ENCODE results near the gene SPAG6.

The SPAG6 gene

DNA sequence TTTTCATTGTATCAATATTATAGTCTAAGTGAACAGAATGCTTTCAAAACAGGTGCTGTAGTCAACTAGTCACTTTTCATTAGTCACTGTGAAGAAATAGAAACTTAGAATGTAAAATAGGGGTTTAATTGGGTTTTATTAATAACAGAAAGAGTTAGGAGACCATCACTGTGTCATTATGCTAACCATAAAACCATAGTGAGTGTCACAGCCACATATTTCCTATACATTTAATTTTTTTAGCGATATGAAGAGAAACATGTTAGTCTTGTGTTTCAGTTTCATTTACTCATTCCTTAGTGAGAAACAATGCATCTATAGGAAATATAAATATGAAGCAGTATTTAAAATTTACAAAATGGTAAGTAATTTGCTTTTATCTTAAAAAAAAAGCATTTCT lies 22.2 kb downstream of the SPAG6 start:
- no peak overlapping the region for H3K4me3 ChIP-seq (ENCODE audit: low read depth, low read length)
- TF ChIP-seq, protein P1, sequence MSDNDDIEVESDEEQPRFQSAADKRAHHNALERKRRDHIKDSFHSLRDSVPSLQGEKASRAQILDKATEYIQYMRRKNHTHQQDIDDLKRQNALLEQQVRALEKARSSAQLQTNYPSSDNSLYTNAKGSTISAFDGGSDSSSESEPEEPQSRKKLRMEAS (IDR thresholded peaks at IDR 0.05; ENCODE audit: low read depth, low read length): no peak
- TF ChIP-seq POLR2A (IDR thresholded peaks at IDR 0.05; ENCODE audit: extremely low read depth, insufficient read length) (no peak), CTCF (IDR thresholded peaks at IDR 0.05; ENCODE audit: low read depth, low read length) (no peak), MYC (IDR thresholded peaks at IDR 0.05; ENCODE audit: low read depth, low read length) (no peak)
- no peak for DNase-seq (ENCODE audit: low read depth)

DNA sequence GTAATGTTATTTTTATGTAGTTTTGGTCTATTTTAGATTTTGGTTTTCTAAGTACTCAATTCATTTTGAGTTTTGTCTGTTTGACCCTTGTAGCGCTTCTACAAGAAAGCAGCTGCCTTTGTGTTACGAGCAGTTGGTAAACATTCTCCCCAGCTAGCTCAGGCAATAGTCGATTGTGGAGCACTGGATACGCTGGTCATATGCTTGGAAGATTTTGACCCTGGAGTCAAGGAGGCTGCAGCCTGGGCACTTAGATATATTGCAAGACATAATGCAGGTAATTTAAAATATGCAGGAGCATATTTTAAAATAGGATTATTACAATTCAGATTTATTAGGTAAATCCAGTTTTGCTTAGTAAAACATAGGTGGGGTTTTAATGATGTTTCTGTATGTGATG lies 23.1 kb downstream of the SPAG6 start:
- TF ChIP-seq POLR2A (IDR thresholded peaks at IDR 0.05; ENCODE audit: extremely low read depth, insufficient read length) (no peak), CTCF (IDR thresholded peaks at IDR 0.05; ENCODE audit: low read depth, low read length) (no peak), MYC (IDR thresholded peaks at IDR 0.05; ENCODE audit: low read depth, low read length) (no peak)
- TF ChIP-seq, protein P1 (IDR thresholded peaks at IDR 0.05; ENCODE audit: low read depth, low read length): no peak
- no peak for DNase-seq (ENCODE audit: low read depth)
- H3K4me3 ChIP-seq (ENCODE audit: low read depth, low read length): no peak overlapping the region

GRCh38 chr10:22368981-22369380 lies 23.7 kb downstream of the SPAG6 start:
- no peak overlapping the region for H3K4me3 ChIP-seq (ENCODE audit: low read depth, low read length)
- no peak for DNase-seq (ENCODE audit: low read depth)
- TF ChIP-seq MYC (IDR thresholded peaks at IDR 0.05; ENCODE audit: low read depth, low read length) (no peak), POLR2A (IDR thresholded peaks at IDR 0.05; ENCODE audit: extremely low read depth, insufficient read length) (no peak), CTCF (IDR thresholded peaks at IDR 0.05; ENCODE audit: low read depth, low read length) (no peak)
- TF ChIP-seq, protein P1 (IDR thresholded peaks at IDR 0.05; ENCODE audit: low read depth, low read length): no peak

DNA sequence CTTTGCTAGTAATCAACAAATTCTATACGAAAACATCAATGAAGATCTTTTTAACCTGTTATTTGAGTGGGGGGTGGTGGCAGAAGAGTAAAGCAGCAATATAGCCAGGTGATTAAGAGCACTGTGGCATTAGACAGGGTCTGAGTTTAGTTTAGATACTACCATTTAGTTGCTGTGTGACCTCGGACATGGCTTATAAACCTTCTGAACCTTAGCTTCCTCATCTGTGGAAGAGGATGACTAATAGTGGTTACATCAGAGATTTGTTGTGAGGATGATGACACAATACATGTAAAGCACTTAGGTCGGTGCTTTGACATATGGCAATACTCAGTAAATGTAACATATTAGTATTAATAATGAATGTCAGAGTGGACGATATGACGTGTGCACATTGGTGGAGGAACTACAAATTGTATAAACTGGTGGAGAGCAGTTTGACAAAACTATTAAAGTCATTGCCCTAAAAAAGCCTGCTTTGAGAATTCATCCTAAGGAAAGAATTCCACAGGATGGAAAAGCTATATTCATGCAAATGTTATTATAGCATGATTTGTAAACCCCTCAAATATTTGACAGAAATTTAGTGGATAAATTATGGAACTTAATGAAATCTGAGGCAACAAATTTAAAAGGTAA lies 24.3 kb downstream of the SPAG6 start:
- no peak overlapping the region for H3K4me3 ChIP-seq (ENCODE audit: low read depth, low read length)
- peak; percentile 71 for DNase-seq (ENCODE audit: low read depth)
- TF ChIP-seq POLR2A (IDR thresholded peaks at IDR 0.05; ENCODE audit: extremely low read depth, insufficient read length) (no peak), MYC (IDR thresholded peaks at IDR 0.05; ENCODE audit: low read depth, low read length) (no peak), CTCF (IDR thresholded peaks at IDR 0.05; ENCODE audit: low read depth, low read length) (no peak)
- TF ChIP-seq, protein P1 (IDR thresholded peaks at IDR 0.05; ENCODE audit: low read depth, low read length): no peak

- DNase-seq (ENCODE audit: low read depth): no peak
- TF ChIP-seq, protein P1 (IDR thresholded peaks at IDR 0.05; ENCODE audit: low read depth, low read length): no peak
- TF ChIP-seq MYC (IDR thresholded peaks at IDR 0.05; ENCODE audit: low read depth, low read length) (no peak), CTCF (IDR thresholded peaks at IDR 0.05; ENCODE audit: low read depth, low read length) (no peak), POLR2A (IDR thresholded peaks at IDR 0.05; ENCODE audit: extremely low read depth, insufficient read length) (no peak)
- H3K4me3 ChIP-seq (ENCODE audit: low read depth, low read length): no peak overlapping the region
These were observed 25.0 kb downstream of the SPAG6 start for GRCh38 chr10:22370320-22370719.
